Stimulated activated CD4-positive, alpha-beta T cell treated with anti-CD3 and anti-CD28 coated beads, Interleukin-15, amount 100 ng/mL, for 24 hours (primary cell): Measurements from ENCODE around the gene USP6NL.

Source experiments
- DNase-seq: peaks from one replicate; pipeline ENCODE4 v3.0.0-alpha.2; 2020

Gene USP6NL

DNA sequence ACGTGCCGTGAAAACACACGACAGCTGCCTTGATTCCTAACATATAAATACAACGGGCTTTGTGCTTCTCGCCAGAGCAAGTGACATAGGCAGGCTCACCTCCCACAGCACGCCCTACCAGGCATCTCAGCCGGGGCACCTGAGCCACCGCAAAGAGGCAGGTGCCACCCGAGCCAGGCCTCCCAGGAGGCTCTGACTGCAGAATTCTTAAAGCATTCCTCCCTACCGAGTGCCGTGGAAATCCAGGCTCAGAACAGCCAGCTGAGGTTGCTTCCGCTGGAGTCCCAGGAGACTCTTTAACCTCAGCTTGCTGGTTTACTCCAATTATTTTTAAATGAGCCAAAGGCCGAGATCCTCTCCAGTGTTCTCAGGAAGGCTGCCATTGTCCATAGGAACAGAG is 206.5 kb downstream of the USP6NL start:
- no peak for DNase-seq
